ENCODE measurements around the gene IL27RA.

DNA sequence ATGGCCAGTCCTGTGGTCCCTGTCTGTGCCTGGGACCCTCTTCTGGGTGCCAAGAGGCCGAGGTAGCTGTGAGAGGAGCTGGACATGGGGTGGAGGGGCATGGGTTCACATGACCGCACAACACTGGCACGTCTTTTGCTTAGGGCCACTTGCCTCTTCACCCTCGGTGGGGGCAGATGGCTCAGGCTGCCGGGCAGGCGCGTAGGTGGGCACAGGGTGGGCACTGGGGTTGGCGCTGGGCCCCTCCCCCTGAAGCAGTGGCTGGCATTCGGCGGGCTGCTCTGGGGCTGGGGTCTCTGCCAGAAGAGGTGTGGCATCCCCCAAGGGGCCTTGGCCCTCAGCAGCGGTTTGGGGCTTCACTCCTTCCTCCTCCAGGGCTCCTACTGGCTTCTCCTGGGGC lies 21.9 kb downstream of the IL27RA start:
- TF ChIP-seq, protein P1, sequence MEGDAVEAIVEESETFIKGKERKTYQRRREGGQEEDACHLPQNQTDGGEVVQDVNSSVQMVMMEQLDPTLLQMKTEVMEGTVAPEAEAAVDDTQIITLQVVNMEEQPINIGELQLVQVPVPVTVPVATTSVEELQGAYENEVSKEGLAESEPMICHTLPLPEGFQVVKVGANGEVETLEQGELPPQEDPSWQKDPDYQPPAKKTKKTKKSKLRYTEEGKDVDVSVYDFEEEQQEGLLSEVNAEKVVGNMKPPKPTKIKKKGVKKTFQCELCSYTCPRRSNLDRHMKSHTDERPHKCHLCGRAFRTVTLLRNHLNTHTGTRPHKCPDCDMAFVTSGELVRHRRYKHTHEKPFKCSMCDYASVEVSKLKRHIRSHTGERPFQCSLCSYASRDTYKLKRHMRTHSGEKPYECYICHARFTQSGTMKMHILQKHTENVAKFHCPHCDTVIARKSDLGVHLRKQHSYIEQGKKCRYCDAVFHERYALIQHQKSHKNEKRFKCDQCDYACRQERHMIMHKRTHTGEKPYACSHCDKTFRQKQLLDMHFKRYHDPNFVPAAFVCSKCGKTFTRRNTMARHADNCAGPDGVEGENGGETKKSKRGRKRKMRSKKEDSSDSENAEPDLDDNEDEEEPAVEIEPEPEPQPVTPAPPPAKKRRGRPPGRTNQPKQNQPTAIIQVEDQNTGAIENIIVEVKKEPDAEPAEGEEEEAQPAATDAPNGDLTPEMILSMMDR (IDR thresholded peaks at IDR 0.05; ENCODE audit: low read depth, low read length) = no peak
- TF ChIP-seq EZH2phosphoT487 (IDR thresholded peaks at IDR 0.05; ENCODE audit: low read depth) = no peak

Data from OCI-LY3 (cell line).